ENCODE data around the gene GATA6.

The GATA6 gene

GRCh38 chr18:22132763-22133162 lies 36.6 kb upstream of the GATA6 start:
- TF ChIP-seq, protein P1, sequence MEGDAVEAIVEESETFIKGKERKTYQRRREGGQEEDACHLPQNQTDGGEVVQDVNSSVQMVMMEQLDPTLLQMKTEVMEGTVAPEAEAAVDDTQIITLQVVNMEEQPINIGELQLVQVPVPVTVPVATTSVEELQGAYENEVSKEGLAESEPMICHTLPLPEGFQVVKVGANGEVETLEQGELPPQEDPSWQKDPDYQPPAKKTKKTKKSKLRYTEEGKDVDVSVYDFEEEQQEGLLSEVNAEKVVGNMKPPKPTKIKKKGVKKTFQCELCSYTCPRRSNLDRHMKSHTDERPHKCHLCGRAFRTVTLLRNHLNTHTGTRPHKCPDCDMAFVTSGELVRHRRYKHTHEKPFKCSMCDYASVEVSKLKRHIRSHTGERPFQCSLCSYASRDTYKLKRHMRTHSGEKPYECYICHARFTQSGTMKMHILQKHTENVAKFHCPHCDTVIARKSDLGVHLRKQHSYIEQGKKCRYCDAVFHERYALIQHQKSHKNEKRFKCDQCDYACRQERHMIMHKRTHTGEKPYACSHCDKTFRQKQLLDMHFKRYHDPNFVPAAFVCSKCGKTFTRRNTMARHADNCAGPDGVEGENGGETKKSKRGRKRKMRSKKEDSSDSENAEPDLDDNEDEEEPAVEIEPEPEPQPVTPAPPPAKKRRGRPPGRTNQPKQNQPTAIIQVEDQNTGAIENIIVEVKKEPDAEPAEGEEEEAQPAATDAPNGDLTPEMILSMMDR (IDR thresholded peaks at IDR 0.05; ENCODE audit: insufficient read depth, low read length, poor library complexity, severe bottlenecking), result no peak
- Histone ChIP-seq H3K36me3 (ENCODE audit: control insufficient read depth, insufficient read depth, low read length) (no peaks in the 10 kb centered on the region), H3K27me3 (replicated peaks; ENCODE audit: control insufficient read depth, insufficient read depth, low read length) (no peaks in the 10 kb centered on the region), H3K4me3 (replicated peaks; ENCODE audit: low read depth, low read length) (no peak overlapping the region)
- no peak for DNase-seq (ENCODE audit: extremely low read depth, insufficient read length)

GRCh38 chr18:22136395-22136794 lies 33.0 kb upstream of the GATA6 start:
- TF ChIP-seq, protein P1 (IDR thresholded peaks at IDR 0.05; ENCODE audit: insufficient read depth, low read length, poor library complexity, severe bottlenecking), result no peak
- H3K27me3 ChIP-seq (replicated peaks; ENCODE audit: control insufficient read depth, insufficient read depth, low read length), result no peaks in the 10 kb centered on the region
- no peak overlapping the region for H3K4me3 ChIP-seq (replicated peaks; ENCODE audit: low read depth, low read length)
- no peaks in the 10 kb centered on the region for H3K36me3 ChIP-seq (ENCODE audit: control insufficient read depth, insufficient read depth, low read length)
- DNase-seq (ENCODE audit: extremely low read depth, insufficient read length), result no peak

- H3K36me3 ChIP-seq (ENCODE audit: control insufficient read depth, insufficient read depth, low read length), result no peaks in the 10 kb centered on the region
- DNase-seq (ENCODE audit: extremely low read depth, insufficient read length), result no peak
- no peak overlapping the region for H3K4me3 ChIP-seq (replicated peaks; ENCODE audit: low read depth, low read length)
- TF ChIP-seq, protein P1 (IDR thresholded peaks at IDR 0.05; ENCODE audit: insufficient read depth, low read length, poor library complexity, severe bottlenecking), result no peak
- H3K27me3 ChIP-seq (replicated peaks; ENCODE audit: control insufficient read depth, insufficient read depth, low read length), result no peaks in the 10 kb centered on the region
These were observed 28.2 kb upstream of the GATA6 start for GRCh38 chr18:22141211-22141610.

DNA sequence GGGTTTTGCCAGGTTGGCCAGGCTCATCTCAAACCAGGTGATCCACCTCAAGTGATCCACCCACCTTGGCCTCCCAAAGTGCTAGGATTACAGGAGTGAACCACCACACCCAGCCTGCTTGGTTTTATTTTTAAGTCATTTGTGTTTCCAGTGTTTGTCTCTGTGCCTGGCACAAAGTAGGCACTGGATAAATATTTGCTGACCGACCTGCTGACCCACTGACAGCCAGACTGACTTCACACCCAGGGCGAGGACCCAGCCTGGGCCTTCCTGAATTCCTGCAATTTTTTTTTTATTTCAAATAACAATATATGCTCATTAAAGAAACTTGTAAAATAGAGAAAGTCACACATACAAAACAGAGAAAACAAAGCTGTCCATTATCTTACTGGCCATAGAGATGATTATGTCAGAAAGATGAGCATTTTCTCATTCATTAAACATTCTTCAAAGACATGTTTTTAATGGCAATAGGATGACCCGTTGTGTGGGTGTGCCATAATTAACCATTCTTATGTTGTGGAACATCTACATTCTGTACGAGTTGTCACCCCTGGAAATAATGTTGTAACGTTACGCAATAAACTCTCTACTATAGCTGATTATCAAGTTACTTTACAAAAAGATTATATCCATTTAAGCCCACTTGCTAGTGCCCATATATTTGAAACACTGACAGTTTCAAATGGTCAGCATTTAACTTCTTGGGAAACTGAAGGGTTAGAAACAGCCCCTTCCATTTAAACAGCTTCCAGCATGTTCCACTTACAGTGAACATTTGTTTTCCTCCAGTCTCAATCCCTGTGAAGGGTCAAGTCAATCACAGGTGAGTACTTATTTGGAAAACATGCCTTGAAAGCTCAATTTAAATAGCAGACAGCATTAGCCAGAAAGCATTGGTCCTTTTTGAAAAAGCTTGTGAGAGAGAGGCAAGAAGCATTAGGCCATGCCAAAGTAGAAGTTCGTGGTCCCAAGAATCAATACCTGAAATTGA lies 25.7 kb upstream of the GATA6 start:
- H3K36me3 ChIP-seq (ENCODE audit: control insufficient read depth, insufficient read depth, low read length), result no peaks in the 10 kb centered on the region
- no peak overlapping the region for H3K4me3 ChIP-seq (replicated peaks; ENCODE audit: low read depth, low read length)
- DNase-seq (ENCODE audit: extremely low read depth, insufficient read length), result no peak
- TF ChIP-seq, protein P1 (IDR thresholded peaks at IDR 0.05; ENCODE audit: insufficient read depth, low read length, poor library complexity, severe bottlenecking), result no peak
- no peaks in the 10 kb centered on the region for H3K27me3 ChIP-seq (replicated peaks; ENCODE audit: control insufficient read depth, insufficient read depth, low read length)

DNA sequence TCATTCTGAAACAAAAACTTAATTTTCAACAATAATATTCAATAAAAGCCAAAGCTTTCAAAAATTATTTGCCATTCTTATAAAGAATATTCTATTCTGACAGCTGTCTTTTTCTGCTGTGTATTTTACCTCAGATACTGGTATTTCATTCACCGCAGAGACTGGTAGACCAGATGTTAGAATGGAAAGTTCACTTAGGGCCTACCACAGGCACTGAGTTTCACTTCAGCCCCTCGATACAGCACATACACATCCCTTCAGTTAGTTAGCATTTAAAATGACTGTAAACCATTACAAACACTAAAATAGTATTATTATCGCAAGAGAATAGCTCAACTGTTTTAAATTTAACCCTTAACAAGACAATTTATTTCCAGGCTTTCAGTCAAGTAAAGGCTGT lies 24.2 kb upstream of the GATA6 start:
- no peaks in the 10 kb centered on the region for H3K36me3 ChIP-seq (ENCODE audit: control insufficient read depth, insufficient read depth, low read length)
- no peak overlapping the region for H3K4me3 ChIP-seq (replicated peaks; ENCODE audit: low read depth, low read length)
- TF ChIP-seq, protein P1 (IDR thresholded peaks at IDR 0.05; ENCODE audit: insufficient read depth, low read length, poor library complexity, severe bottlenecking), result no peak
- DNase-seq (ENCODE audit: extremely low read depth, insufficient read length), result no peak
- H3K27me3 ChIP-seq (replicated peaks; ENCODE audit: control insufficient read depth, insufficient read depth, low read length), result no peaks in the 10 kb centered on the region

Measured in GM06990 (cell line).